NK-92 (cell line): Measurements from ENCODE around the gene PNPLA3.
"Not testable (repeated sequence)": the region's sequence is repeated elsewhere in the genome, so short reads cannot be mapped to it uniquely, and the experiment has no call there.

Experiments
- DNase-seq: peaks from one replicate; lab custom pipeline; 2025; ENCODE audit not compliant: unreplicated experiment; lab: John Stamatoyannopoulos, UW

The PNPLA3 gene

GRCh38 chr22:43889201-43889859 is 34.3 kb upstream of the PNPLA3 start:
- DNase-seq: no peak

DNA sequence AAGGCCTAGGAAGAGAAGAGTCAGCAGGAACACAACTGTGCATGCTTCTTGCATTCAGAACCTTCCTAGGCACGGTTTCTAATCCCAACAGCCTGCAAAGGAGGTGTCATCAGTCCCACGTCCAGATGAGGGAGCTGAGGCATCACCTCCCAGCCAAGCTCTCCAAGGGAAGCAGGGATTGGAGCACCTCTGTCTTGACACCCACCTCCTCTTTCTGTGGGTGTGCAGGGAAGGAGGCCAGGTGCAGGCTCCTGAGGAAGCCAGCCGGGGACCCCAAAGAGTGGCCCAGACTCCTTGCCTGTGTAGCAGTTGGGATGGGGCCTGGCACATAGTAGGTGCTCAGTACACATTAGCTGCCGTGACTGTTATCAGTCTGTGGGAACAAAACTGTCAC is 33.7 kb upstream of the PNPLA3 start:
- DNase-seq: no peak

- no peak for DNase-seq
Observed at GRCh38 chr22:43890901-43891331, 32.7 kb upstream of the PNPLA3 start.

GRCh38 chr22:43891360-43892182 is 32.0 kb upstream of the PNPLA3 start, which contains the start of gene PNPLA5:
PNPLA5 (minus strand) TSS chr22:43892013; CDS start chr22:43891880, 133 bp downstream.
- DNase-seq: no peak

GRCh38 chr22:43892183-43892894 is 31.3 kb upstream of the PNPLA3 start:
- DNase-seq: no peak

GRCh38 chr22:43893266-43893665 is 30.3 kb upstream of the PNPLA3 start:
- DNase-seq: no peak

DNA sequence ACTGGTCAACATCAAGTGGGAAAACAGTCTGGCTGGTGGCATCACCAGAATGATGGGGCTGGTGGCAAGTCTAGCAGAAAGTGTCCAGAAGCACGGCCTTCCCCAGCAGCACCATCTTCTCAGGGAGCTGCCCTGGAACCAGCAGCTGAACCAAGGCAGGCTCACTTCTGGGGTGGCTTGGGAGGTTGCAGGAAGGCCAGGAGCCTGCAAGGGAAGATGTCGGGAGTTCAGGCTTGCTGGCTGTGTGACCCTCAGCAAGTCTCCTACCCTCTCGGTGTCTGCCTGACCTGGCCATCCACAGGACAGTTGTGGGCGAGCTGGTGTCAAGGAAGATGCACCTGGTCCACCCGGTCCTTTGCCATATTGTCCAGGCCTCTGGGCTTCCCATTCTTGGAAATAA is 29.5 kb upstream of the PNPLA3 start:
- no peak for DNase-seq

GRCh38 chr22:43895986-43896645 is 27.5 kb upstream of the PNPLA3 start:
- DNase-seq: no peak

GRCh38 chr22:43897751-43898261 is 25.8 kb upstream of the PNPLA3 start:
- DNase-seq: no peak

DNA sequence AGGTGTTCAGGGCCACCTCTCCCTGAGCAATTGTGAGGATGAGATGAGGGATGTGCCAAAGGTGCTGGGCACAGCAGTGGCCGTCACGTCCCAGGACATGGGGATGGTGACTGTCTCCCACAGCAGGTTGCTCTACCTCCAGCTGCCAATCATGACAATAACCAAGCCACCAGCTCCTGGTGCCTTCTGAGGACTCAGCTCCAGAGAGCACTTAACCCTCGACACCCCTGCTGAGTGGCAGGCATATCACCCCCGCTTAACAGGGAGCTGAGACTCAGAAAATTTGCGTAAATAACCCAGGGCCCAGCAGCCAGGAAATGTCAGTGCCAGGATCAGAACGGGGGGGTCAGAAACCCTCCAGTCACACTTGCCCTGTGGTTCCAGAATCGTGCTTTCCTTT is 23.4 kb upstream of the PNPLA3 start:
- DNase-seq: no peak

GRCh38 chr22:43901976-43902643 is 21.5 kb upstream of the PNPLA3 start:
- no peak for DNase-seq

GRCh38 chr22:43903033-43903432 is 20.6 kb upstream of the PNPLA3 start:
- not testable (repeated sequence) for DNase-seq

DNA sequence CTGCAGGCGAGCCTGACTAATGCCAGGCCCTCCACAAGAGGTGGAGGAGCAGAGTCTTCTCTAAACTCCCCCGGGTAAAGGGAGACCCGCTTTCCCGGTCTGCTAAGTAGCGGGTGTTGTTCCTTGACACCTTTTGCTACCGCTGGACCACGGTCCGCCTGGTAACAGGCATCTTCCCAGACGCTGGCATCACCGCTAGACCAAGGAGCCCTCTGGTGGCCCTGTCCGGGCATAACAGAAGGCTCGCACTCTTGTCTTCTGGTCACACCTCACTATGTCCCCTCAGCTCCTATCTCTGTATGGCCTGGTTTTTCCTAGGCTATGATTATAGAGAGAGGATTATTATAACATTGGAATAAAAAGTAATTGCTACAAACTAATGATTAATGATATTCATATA is 19.2 kb upstream of the PNPLA3 start:
- DNase-seq: not testable (repeated sequence)

- DNase-seq: no peak
Observed at GRCh38 chr22:43905681-43906080, 17.9 kb upstream of the PNPLA3 start.

GRCh38 chr22:43909708-43910107 is 13.9 kb upstream of the PNPLA3 start:
- DNase-seq: no peak

- DNase-seq: no peak
Observed at GRCh38 chr22:43910178-43910695, 13.4 kb upstream of the PNPLA3 start.

DNA sequence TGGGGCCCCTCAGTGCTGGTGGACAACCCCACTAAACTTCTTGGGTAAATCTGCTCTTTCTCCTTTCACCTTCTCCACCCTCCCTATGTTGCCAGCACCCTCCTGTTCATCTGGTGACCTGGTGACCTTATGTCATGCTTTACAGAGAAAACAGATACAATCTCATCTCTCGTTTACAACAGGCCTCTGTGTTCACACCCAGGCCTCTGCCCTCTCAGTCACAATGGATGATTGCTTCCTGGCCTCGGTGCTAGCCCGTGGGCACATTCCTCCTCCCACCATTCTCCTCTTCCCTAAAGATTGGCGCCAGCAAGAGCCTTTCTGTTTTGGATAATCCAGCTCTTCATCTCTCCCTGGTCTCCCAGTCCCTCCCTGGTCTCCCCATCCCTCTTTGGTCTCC is 12.3 kb upstream of the PNPLA3 start:
- no peak for DNase-seq

GRCh38 chr22:43917521-43917920 is 6.1 kb upstream of the PNPLA3 start:
- no peak for DNase-seq

- no peak for DNase-seq
Observed at GRCh38 chr22:43919106-43919973, 4.3 kb upstream of the PNPLA3 start.
